Measurements from ENCODE around the gene PILRB.
"Not testable (repeated sequence)": the region's sequence is repeated elsewhere in the genome, so short reads cannot be mapped to it uniquely, and the experiment has no call there.

PILRB gene

GRCh38 chr7:100357131-100357561 lies 771 bp upstream of the PILRB start:
- DNase-seq, result no peak

GRCh38 chr7:100358857-100359212 lies 918 bp downstream of the PILRB start:
- no peak for DNase-seq

GRCh38 chr7:100360135-100360854 lies 2.4 kb downstream of the PILRB start:
- no peak for DNase-seq

GRCh38 chr7:100363098-100363497 lies 5.2 kb downstream of the PILRB start:
- no peak for DNase-seq

GRCh38 chr7:100363797-100364196 lies 5.9 kb downstream of the PILRB start:
- not testable (repeated sequence) for DNase-seq

GRCh38 chr7:100364480-100364879 lies 6.6 kb downstream of the PILRB start:
- DNase-seq, result no peak

- not testable (repeated sequence) for DNase-seq
Observed at GRCh38 chr7:100365998-100366367, 8.1 kb downstream of the PILRB start.

- no peak for DNase-seq
Observed at GRCh38 chr7:100366411-100367250, 8.7 kb downstream of the PILRB start.

- no peak for DNase-seq
Observed at GRCh38 chr7:100367251-100367620, 9.3 kb downstream of the PILRB start.

GRCh38 chr7:100367676-100368613 lies 10.0 kb downstream of the PILRB start:
- no peak for DNase-seq

GRCh38 chr7:100369105-100369504 lies 11.2 kb downstream of the PILRB start:
- no peak for DNase-seq

- DNase-seq, result no peak
Observed at GRCh38 chr7:100370303-100370702, 12.4 kb downstream of the PILRB start.

GRCh38 chr7:100370746-100371145 lies 12.8 kb downstream of the PILRB start:
- DNase-seq, result no peak

- no peak for DNase-seq
Observed at GRCh38 chr7:100371561-100372171, 13.7 kb downstream of the PILRB start.

- no peak for DNase-seq
Observed at GRCh38 chr7:100372256-100372655, 14.3 kb downstream of the PILRB start.

GRCh38 chr7:100372694-100373093 lies 14.8 kb downstream of the PILRB start:
- DNase-seq, result no peak

- DNase-seq, result no peak
Observed at GRCh38 chr7:100373261-100373831, 15.4 kb downstream of the PILRB start, which contains the start of gene PILRA. Gene PILRA, plus strand, starts transcription at chr7:100373487. Its CDS starts 170 bp downstream, at chr7:100373657.

GRCh38 chr7:100373870-100374598 lies 16.1 kb downstream of the PILRB start:
- DNase-seq, result not testable (repeated sequence)

GRCh38 chr7:100374601-100375000 lies 16.7 kb downstream of the PILRB start:
- no peak for DNase-seq

GRCh38 chr7:100376066-100376465 lies 18.1 kb downstream of the PILRB start:
- no peak for DNase-seq

- DNase-seq, result no peak
Observed at GRCh38 chr7:100378114-100378755, 20.3 kb downstream of the PILRB start.
